Measurements from ENCODE around the gene PMF1.

The PMF1 gene

GRCh38 chr1:156262461-156263287 is 49.9 kb downstream of the PMF1 start:
- no peak for DNase-seq

DNA sequence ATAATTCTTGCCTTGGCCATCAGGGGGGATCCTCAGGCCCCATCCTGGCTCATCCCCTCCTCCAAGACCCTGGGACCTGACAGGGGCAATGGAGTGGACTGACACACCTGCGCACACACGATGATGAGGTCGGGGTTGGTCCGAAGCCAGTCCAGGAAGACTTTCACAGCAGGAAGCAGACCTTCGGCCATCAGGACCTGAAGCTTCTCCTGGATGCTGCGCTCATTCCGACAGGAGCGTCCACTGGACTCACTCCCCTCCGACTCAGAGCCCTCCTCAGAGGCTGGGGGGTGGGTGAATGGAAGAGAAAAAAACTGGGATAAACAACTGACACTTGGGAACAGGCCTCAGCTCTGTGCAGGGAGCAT is 50.5 kb downstream of the PMF1 start:
- DNase-seq: no peak

GRCh38 chr1:156266051-156266450 is 53.2 kb downstream of the PMF1 start:
- DNase-seq: no peak

DNA sequence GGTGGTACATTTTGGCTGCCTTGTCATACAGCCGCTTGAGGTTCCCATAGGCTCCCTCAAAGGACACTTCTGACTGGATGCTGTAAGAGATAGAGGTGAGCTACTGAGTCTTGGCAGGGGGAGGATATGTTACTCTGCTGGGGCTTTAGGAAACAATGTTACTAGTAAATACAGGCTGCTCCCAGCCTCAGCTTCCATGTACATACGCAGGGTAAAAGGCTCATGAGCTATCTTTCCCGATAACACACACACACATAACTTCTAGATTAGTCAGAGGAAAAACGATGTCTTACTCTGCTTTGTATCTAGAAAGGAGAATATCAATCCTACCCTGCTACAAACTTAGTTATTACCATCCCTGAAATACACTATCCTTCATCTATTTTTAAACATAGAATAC is 55.5 kb downstream of the PMF1 start:
- no peak for DNase-seq

- no peak for DNase-seq
Measured at GRCh38 chr1:156270314-156270713, 57.5 kb downstream of the PMF1 start.

- no peak for DNase-seq
Measured at GRCh38 chr1:156276532-156276931, 63.7 kb downstream of the PMF1 start.

- no peak for DNase-seq
Measured at GRCh38 chr1:156276966-156277381, 64.2 kb downstream of the PMF1 start.

- DNase-seq: no peak
Measured at GRCh38 chr1:156279837-156280236, 67.0 kb downstream of the PMF1 start.

DNA sequence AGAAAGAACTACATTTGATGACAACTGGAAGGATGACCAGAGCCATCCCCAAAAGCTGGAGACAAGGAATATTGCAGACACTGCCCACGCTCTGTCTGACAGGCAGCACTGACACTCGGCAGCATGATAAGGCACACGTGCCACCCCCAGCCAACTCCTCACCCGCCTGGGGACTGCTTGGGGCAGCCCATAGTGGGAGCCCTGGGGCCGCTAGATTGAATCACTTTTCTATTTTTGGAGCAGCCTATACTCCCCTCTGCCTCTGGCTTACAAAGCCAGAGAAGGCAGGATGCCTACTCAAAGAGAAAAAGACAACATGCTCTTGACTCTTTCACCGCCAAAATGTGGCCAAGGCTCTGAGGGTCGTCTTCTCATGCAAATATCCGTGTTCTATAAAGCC is 68.5 kb downstream of the PMF1 start:
- DNase-seq: peak in 4 of 56 donors; percentile 4 to 40 (median 20)

DNA sequence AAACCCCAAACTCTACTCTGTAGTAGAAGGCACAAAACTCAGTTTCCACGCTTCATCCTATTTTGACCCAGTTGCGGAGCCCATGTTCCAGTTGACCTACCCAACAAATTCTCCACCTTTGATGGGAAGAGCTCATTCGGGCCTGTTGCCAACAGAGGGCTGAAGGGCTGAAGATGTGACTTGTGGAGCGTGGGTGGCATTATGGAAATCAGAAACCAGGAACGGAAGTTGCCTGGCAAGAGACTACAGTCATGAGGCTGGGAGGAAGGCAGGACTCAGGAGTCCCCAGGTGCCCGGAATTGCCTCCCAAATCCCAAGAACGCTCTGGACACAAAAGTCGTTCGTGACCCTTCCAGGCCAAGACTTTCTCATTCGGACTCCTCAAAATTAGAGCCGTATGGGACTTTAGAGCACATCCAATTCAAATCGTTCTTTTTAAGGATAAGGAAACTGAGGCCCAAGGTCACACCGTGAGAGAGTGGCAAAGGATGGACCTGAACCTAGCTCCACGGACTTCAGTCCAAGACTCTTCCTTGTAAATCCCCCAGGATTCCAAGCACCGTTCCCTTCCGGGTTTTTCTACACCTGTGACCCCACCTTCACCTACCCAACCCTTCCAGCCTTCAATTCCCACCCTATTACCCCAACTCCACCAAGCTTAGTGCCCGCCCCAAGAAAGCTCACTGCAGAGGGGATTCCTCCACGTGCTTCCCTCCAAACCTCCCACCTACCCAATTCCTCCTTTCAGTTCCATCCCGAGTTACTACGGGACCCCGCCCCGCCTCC is 69.1 kb downstream of the PMF1 start:
- peak in 11 of 56 donors; percentile 4 to 63 (median 15) for DNase-seq

GRCh38 chr1:156282479-156283222 is 69.8 kb downstream of the PMF1 start, which contains the start of gene SMG5:
Gene SMG5 (minus strand): TSS chr1:156282825. CDS start chr1:156282680, 145 bp downstream.
- DNase-seq: peak; percentile 70 to 97 (median 90)

DNA sequence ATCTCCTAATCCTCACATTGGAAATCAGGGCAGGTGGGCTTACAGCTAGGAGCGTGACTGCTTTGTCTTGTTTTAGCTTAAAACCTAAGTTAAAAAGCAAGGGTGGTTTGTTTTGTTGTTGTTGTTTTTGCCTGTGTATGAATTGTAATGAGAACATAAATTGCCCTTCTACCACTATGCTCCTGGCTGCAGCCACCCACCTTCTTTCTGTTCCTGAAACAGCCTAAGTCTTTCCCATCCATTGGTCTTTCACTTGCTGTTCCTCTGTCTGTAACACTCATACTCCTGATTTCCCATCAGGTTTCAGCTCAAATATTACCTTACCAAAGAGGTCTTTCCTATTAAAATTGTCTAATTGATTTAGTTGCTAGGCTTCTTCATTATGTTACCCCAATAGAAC is 70.7 kb downstream of the PMF1 start:
- no peak for DNase-seq

GRCh38 chr1:156284112-156284511 is 71.3 kb downstream of the PMF1 start, which contains the start of gene TMEM79:
Gene TMEM79 (plus strand): TSS chr1:156284325. CDS start chr1:156285227, 902 bp downstream.
- no peak for DNase-seq

DNA sequence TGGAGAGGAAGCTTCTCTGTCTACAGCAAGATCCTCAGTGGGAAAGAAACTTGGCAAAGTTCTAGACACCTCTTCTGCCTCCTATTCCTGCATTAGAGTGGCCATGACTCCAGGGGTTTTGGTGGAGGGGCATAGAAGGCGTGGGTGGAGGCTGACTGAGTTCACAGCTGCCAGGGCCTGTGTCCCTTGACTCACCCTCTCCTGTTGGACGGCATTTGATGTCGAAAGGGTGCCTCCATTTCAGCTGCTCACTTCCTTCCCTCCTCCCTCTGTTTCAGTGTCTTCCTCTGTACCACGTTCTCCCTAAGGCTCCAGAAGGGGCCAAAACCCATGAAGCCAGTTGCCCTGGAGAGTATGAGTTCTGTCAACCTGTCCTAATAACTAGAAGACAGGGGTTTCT is 72.0 kb downstream of the PMF1 start:
- no peak for DNase-seq

DNA sequence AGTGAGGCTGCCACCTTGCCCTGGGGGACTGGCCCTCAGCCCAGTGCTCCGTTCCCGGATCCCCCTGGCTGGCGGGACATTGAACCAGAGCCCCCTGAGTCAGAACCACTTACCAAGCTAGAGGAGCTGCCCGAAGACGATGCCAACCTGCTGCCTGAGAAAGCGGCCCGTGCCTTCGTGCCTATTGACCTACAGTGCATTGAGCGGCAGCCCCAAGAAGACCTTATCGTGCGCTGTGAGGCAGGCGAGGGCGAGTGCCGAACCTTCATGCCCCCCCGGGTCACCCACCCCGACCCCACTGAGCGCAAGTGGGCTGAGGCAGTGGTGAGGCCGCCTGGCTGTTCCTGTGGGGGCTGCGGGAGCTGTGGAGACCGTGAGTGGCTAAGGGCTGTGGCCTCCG is 72.6 kb downstream of the PMF1 start:
- DNase-seq: no peak

DNA sequence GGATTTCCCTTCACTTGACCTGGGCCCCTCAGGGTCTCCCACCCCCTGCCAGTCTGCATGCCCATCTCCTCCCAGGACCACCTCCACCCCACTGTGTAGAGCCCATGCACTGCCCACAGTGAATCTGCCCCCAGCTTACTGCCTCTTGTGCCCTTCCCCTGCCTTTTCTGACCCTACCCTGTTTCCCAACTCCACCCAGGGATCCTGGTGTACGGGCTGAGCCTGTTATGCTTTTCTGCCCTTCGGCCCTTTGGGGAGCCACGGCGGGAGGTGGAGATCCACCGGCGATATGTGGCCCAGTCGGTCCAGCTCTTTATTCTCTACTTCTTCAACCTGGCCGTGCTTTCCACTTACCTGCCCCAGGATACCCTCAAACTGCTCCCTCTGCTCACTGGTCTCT is 73.3 kb downstream of the PMF1 start:
- no peak for DNase-seq

Data from nucleus accumbens (tissue), 56 donors.